Measurements from ENCODE around the gene GNAZ.

DNA sequence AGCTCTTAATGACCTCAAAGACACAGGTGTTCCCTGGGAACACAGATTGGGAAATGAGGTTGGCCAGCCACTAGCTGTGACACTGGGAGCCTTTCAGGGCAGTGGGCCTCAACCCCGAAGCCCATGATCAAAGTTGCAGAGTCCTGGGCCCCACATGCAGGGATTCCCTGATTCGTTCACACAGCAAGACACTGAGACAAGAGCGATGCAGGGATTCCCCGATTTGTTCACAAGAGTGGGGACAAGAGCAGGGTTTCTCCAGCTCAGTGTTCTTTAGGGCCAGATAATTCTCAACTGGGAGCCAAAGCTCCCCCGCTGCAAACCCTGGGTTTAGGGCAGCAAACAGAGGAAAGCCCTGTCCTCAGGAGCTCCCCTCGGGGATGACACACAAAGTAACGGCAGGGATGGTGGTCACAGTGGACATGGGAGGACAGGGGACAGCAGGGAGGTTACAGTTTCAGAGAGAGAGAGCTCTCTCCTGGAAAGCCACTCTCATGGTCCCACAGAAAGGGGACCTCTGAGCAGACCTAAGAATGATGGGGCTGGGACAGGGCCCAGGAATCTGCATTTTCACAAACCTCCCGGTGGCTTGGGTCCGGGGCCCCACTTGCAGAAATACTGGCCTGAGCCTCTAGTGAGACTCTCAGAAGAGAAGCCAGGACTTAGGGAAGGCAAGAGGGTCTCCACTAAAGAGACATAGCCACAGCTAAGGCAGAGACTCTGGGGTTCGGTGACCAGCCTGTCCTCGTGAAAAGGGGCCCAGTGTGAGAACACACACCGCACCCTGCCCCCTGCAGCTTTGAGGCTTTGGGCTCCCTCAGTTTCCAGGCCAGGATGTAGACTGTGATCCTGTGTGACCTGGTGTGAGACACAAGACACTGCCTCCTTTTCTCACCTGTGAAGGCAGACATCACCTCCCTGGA lies 7.4 kb upstream of the GNAZ start:
- no peak for TF ChIP-seq EZH2phosphoT487 (conservative IDR thresholded peaks at IDR 0.05; ENCODE audit: low read length)
- TF ChIP-seq, protein P1, sequence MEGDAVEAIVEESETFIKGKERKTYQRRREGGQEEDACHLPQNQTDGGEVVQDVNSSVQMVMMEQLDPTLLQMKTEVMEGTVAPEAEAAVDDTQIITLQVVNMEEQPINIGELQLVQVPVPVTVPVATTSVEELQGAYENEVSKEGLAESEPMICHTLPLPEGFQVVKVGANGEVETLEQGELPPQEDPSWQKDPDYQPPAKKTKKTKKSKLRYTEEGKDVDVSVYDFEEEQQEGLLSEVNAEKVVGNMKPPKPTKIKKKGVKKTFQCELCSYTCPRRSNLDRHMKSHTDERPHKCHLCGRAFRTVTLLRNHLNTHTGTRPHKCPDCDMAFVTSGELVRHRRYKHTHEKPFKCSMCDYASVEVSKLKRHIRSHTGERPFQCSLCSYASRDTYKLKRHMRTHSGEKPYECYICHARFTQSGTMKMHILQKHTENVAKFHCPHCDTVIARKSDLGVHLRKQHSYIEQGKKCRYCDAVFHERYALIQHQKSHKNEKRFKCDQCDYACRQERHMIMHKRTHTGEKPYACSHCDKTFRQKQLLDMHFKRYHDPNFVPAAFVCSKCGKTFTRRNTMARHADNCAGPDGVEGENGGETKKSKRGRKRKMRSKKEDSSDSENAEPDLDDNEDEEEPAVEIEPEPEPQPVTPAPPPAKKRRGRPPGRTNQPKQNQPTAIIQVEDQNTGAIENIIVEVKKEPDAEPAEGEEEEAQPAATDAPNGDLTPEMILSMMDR (IDR thresholded peaks at IDR 0.05; ENCODE audit: insufficient read depth, low read length, poor library complexity, severe bottlenecking) = no peak

Data from SU-DHL-6 (cell line).